ENCODE data around the gene DYRK1B. TPM values are rescaled to one million over a fixed set of nuclear protein-coding genes. Genes with fewer than 3 reads are reported as not detected.

The DYRK1B gene
- total RNA-seq, 6 experiments from 2014 or later = 2.5 to 6.3 (median 4.4) TPM

DNA sequence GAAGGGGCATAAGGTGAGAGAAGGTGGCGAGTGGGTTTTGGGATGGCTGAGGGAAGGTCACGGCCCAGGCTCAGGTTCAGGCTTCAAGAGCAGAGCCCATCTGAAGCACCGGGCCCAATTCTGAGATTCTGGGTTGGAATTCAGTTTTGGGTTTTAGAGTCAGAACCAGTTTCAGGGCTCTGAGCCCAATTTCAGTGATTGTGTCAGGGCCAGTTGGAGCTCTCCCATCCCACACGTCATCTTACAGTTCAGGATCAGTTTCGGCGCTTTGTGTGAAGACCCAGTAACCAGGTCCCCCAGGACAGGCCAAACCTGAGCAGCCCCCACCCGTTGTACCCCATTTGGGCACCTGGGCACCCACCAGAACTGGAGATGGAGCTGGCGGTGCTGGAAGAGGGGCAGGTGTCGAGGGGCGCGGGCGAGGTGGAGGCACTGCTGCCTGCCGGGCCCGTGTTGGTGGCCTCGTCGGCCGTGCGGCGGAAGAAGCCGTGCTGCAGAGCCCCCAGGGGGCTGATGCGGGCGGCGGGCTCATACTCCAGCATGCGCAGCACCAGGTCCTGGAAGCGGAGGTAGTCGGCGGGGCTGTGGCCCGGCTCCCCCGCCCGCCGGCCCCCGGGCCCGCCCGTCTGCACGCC, 7.5 kb downstream of the DYRK1B start:
- Histone ChIP-seq H3K27ac (no peak overlapping the region), H3K4me3 (no peak overlapping the region), H3K36me3 (peaks cover 0 to 23% (median 4%) of the 10 kb centered on the region in 4 donors), H3K9me3 (no peaks in the 10 kb centered on the region), H3K4me1 (peaks cover 0 to 7% (median 3%) of the 10 kb centered on the region in 4 donors), H3K27me3 (no peaks in the 10 kb centered on the region)
- no peak for ATAC-seq
- DNase-seq = no peak
- TF ChIP-seq POLR2A (IDR thresholded peaks at IDR 0.05) = no peak
- TF ChIP-seq, protein P1, sequence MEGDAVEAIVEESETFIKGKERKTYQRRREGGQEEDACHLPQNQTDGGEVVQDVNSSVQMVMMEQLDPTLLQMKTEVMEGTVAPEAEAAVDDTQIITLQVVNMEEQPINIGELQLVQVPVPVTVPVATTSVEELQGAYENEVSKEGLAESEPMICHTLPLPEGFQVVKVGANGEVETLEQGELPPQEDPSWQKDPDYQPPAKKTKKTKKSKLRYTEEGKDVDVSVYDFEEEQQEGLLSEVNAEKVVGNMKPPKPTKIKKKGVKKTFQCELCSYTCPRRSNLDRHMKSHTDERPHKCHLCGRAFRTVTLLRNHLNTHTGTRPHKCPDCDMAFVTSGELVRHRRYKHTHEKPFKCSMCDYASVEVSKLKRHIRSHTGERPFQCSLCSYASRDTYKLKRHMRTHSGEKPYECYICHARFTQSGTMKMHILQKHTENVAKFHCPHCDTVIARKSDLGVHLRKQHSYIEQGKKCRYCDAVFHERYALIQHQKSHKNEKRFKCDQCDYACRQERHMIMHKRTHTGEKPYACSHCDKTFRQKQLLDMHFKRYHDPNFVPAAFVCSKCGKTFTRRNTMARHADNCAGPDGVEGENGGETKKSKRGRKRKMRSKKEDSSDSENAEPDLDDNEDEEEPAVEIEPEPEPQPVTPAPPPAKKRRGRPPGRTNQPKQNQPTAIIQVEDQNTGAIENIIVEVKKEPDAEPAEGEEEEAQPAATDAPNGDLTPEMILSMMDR (IDR thresholded peaks at IDR 0.05) = no peak
- 83% methylated on average over 2 of the region's 35 CpGs for WGBS (ENCODE audit: insufficient coverage, low coverage, low lambda C conversion rate, missing lambda C conversion rate)
- intact Hi-C loops (cut with DNase I) = no loop called here

DNA sequence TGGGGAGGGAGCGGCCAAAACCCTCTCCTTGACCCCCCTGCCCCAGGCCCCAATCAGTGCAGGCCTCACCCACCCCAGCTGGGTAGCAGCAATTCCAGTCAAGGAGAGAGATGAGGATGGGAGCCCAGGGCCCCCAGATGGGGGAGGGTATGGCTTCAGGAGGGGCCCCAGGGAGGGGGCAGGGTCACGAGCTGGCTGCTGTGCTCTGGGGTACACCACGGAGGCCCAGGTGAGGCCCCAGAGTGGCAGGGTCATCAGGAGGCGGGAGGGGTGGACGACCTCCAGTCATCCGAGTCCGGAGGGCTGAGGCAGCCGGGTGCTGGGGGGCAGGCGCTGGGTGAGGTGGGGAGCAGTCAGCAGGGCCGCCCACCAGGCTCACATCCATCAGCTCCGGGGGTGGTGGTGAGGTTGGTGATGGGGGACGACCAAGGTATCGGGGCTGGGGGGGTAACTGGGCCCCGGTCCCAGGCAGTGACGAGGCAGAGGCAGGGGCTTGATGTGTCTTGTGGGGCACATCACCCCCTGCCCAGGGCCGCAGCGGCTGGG, 8.4 kb downstream of the DYRK1B start:
- TF ChIP-seq, protein P1 (IDR thresholded peaks at IDR 0.05) = no peak
- no peak for TF ChIP-seq POLR2A (IDR thresholded peaks at IDR 0.05)
- intact Hi-C loops (cut with DNase I) = no loop called here
- ATAC-seq (no peak), DNase-seq (no peak)
- no peak overlapping the region for H3K27ac ChIP-seq
- WGBS (ENCODE audit: insufficient coverage, low coverage, low lambda C conversion rate, missing lambda C conversion rate) = no CpG with 5 or more reads among the region's 17 CpGs
- H3K9me3 ChIP-seq = no peaks in the 10 kb centered on the region
- H3K4me3 ChIP-seq = no peak overlapping the region
- no peaks in the 10 kb centered on the region for H3K27me3 ChIP-seq
- H3K36me3 ChIP-seq = peaks cover 0 to 20% (median 4%) of the 10 kb centered on the region in 4 donors
- H3K4me1 ChIP-seq = peaks cover 0 to 7% (median 3%) of the 10 kb centered on the region in 4 donors

DNA sequence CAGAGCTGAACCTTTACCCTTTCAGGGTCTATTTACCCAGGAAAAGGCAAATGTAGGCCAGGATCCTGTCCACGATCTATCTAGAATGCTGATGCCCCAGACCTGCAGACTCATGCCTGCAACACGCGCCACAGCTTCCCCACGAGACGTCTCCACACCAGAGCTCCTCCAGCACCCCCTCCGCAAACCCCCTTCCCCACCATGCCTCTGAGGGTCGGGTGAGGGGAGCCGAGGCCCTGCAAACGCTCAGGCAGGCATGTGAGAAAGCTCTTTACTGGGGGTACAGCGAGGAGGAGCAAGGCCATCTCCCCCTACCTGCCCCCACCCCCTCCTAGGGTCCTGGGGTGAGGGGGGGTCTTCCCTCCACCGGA, 8.9 kb downstream of the DYRK1B start:
- ATAC-seq = no peak
- H3K4me1 ChIP-seq = peaks cover 0 to 7% (median 3%) of the 10 kb centered on the region in 4 donors
- peak overlapping the region in 1 of 3 donors; percentile 43 for H3K27ac ChIP-seq
- no peak for TF ChIP-seq POLR2A (IDR thresholded peaks at IDR 0.05)
- 40% methylated on average over 1 of the region's 11 CpGs for WGBS (ENCODE audit: insufficient coverage, low coverage, low lambda C conversion rate, missing lambda C conversion rate)
- H3K36me3 ChIP-seq = peaks cover 0 to 15% (median 3%) of the 10 kb centered on the region in 4 donors
- DNase-seq = no peak
- intact Hi-C loops (cut with DNase I) = no loop called here
- H3K27me3 ChIP-seq = no peaks in the 10 kb centered on the region
- no peaks in the 10 kb centered on the region for H3K9me3 ChIP-seq
- H3K4me3 ChIP-seq = peak overlapping the region; percentile 53 to 92 (median 76)

DNA sequence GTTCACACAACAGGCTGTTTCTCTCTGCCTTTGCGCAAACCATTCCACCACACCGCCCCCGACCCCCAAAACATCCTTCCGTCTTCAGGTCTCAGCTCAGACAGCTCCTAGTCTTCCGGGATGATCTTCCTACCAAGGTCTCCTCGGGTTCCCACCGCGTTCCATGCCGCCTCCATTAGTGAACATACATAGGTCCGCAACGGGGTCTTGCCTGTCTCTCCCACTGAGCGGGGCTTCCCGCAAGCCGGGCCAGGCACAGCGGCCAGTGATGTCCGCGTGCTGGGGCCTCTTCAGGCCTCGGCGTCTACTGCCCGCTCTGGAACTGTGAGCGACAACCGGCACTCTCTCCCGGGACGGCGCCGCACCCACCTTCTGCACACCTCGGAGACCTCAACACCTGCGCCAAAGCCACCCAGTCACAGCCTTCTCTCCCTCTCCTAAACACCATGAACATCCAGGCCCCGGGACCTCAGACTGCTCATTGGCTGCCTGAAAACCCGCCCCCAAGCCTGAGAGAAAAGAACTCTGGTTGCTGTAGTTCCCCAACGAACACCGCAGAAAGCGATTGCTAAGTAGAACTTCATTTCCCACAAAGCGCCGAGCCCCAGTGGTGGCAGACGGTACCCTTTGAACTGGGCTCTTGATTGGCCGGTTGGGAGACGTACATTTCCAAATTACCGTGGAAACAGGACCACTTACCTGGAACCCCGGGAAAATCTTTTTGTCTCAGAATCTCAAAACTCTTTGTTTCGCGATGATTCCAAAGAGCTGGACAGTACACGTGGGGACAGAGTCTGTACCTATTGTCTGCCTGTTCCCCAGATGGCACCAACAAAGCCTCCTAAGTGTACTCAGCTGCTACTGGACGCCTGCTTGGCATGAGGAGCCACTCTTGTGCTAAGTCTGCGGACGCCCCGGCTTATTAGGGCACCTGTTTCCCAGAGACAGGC, 9.5 kb downstream of the DYRK1B start:
- DNase-seq (peak; percentile 88 to 92 (median 90)), ATAC-seq (peak; percentile 96 to 99 (median 97))
- whole genome bisulfite sequencing (ENCODE audit: insufficient coverage, low coverage, low lambda C conversion rate, missing lambda C conversion rate) = 2% methylated on average over 22 of the region's 47 CpGs
- TF ChIP-seq, protein P1 (IDR thresholded peaks at IDR 0.05) = no peak
- peak; percentile 52 for TF ChIP-seq POLR2A (IDR thresholded peaks at IDR 0.05)
- Histone ChIP-seq H3K36me3 (peaks cover 0 to 9% (median 0%) of the 10 kb centered on the region in 4 donors), H3K27ac (peak overlapping the region; percentile 19 to 43 (median 29)), H3K4me1 (peaks cover 0 to 7% (median 3%) of the 10 kb centered on the region in 4 donors), H3K27me3 (no peaks in the 10 kb centered on the region), H3K4me3 (peak overlapping the region; percentile 53 to 92 (median 76)), H3K9me3 (no peaks in the 10 kb centered on the region)
- intact Hi-C loops (cut with DNase I) = no loop called here
